ENCODE results near the gene RALGAPA2. TPM values are rescaled to one million over a fixed set of nuclear protein-coding genes. Genes with fewer than 3 reads are reported as not detected.
A peak's percentile ranks its signal among the peaks of the same experiment; 100 is the strongest.

The RALGAPA2 gene
- total and polyA plus RNA-seq, 2 donors (not counting 1 experiment from before 2014, with no cell fraction given), result 1.2 to 7.6 TPM

DNA sequence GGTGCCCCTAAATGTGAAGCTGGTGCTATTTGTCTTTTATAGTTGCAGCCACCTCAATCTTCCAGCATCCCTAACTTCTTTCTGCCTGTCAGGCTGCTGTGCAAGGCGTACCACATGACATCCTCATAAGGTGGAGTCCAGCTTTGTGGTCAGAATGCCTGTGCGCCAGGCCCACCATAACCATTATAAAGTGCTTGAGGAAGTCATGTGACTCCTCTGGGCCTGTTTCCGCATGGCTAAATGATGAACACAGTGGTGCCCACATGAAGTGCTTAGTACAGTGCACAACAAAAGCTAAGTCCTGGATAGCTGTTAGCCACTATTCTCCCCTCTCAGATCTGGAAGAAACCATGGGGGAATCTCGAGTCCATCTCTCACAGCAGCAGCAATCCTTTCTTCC is 268.9 kb downstream of the RALGAPA2 start:
- no peak overlapping the region for H3K27ac ChIP-seq (ENCODE audit: insufficient read depth, low read length)

GRCh38 chr20:20442466-20442865 is 270.0 kb downstream of the RALGAPA2 start:
- Histone ChIP-seq H3K4me3 (replicated peaks in 1 of 4; ENCODE audit: control extremely low read depth in 1 of 4, insufficient read depth in 1 of 4, low read depth in 3 of 4, low read length in 4 of 4) (no peak overlapping the region), H3K4me2 (ENCODE audit: extremely low read depth, insufficient read depth, low read length) (no peak overlapping the region), H3K27me3 (ENCODE audit: control insufficient read depth, insufficient read depth, low read length) (no peaks in the 10 kb centered on the region), H4K20me1 (ENCODE audit: control insufficient read depth, extremely low read depth, insufficient read depth, low read length) (no peaks in the 10 kb centered on the region), H3K9ac (ENCODE audit: insufficient read depth, low read length) (no peak overlapping the region), H3K79me2 (ENCODE audit: control insufficient read depth, insufficient read depth, low read length) (no peaks in the 10 kb centered on the region), H3K36me3 (ENCODE audit: control insufficient read depth, insufficient read depth, low read length) (no peaks in the 10 kb centered on the region), H3K9me3 (ENCODE audit: control insufficient read depth, insufficient read depth, low read depth, low read length) (no peaks in the 10 kb centered on the region), H3K27ac (ENCODE audit: insufficient read depth, low read length) (no peak overlapping the region), H3K4me1 (ENCODE audit: control insufficient read depth, extremely low read depth, insufficient read depth, low read length) (peaks cover 2% of the 10 kb centered on the region), H2AFZ (ENCODE audit: low read length) (no peak overlapping the region)
- no peak for DNase-seq (ENCODE audit: low read depth in 2 of 2)
- TF ChIP-seq, protein P1, sequence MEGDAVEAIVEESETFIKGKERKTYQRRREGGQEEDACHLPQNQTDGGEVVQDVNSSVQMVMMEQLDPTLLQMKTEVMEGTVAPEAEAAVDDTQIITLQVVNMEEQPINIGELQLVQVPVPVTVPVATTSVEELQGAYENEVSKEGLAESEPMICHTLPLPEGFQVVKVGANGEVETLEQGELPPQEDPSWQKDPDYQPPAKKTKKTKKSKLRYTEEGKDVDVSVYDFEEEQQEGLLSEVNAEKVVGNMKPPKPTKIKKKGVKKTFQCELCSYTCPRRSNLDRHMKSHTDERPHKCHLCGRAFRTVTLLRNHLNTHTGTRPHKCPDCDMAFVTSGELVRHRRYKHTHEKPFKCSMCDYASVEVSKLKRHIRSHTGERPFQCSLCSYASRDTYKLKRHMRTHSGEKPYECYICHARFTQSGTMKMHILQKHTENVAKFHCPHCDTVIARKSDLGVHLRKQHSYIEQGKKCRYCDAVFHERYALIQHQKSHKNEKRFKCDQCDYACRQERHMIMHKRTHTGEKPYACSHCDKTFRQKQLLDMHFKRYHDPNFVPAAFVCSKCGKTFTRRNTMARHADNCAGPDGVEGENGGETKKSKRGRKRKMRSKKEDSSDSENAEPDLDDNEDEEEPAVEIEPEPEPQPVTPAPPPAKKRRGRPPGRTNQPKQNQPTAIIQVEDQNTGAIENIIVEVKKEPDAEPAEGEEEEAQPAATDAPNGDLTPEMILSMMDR (conservative IDR thresholded peaks at IDR 0.05 in 1 of 2, IDR thresholded peaks at IDR 0.05 in 1 of 2; ENCODE audit: low read depth in 1 of 2, low read length in 2 of 2), result no peak
- no peak for TF ChIP-seq EZH2 (IDR thresholded peaks at IDR 0.05; ENCODE audit: low read length, missing control alignments)

More for the DNA sequence above, 268.9 kb downstream of the RALGAPA2 start:
- no peaks in the 10 kb centered on the region for H3K9me3 ChIP-seq (ENCODE audit: control insufficient read depth, insufficient read depth, low read depth, low read length)
- no peak overlapping the region for H2AFZ ChIP-seq (ENCODE audit: low read length)
- no peaks in the 10 kb centered on the region for H3K36me3 ChIP-seq (ENCODE audit: control insufficient read depth, insufficient read depth, low read length)
- peaks cover 2% of the 10 kb centered on the region for H3K4me1 ChIP-seq (ENCODE audit: control insufficient read depth, extremely low read depth, insufficient read depth, low read length)
- no peaks in the 10 kb centered on the region for H3K79me2 ChIP-seq (ENCODE audit: control insufficient read depth, insufficient read depth, low read length)
- no peak overlapping the region for H3K4me3 ChIP-seq (replicated peaks in 1 of 4; ENCODE audit: control extremely low read depth in 1 of 4, insufficient read depth in 1 of 4, low read depth in 3 of 4, low read length in 4 of 4)
- H3K4me2 ChIP-seq (ENCODE audit: extremely low read depth, insufficient read depth, low read length), result no peak overlapping the region
- H3K27me3 ChIP-seq (ENCODE audit: control insufficient read depth, insufficient read depth, low read length), result no peaks in the 10 kb centered on the region
- TF ChIP-seq, protein P1 (conservative IDR thresholded peaks at IDR 0.05 in 1 of 2, IDR thresholded peaks at IDR 0.05 in 1 of 2; ENCODE audit: low read depth in 1 of 2, low read length in 2 of 2), result no peak
- TF ChIP-seq EZH2 (IDR thresholded peaks at IDR 0.05; ENCODE audit: low read length, missing control alignments), result no peak
- H3K9ac ChIP-seq (ENCODE audit: insufficient read depth, low read length), result no peak overlapping the region
- DNase-seq (ENCODE audit: low read depth in 2 of 2), result peak in 1 of 2 donors; percentile 32
- H4K20me1 ChIP-seq (ENCODE audit: control insufficient read depth, extremely low read depth, insufficient read depth, low read length), result no peaks in the 10 kb centered on the region

DNA sequence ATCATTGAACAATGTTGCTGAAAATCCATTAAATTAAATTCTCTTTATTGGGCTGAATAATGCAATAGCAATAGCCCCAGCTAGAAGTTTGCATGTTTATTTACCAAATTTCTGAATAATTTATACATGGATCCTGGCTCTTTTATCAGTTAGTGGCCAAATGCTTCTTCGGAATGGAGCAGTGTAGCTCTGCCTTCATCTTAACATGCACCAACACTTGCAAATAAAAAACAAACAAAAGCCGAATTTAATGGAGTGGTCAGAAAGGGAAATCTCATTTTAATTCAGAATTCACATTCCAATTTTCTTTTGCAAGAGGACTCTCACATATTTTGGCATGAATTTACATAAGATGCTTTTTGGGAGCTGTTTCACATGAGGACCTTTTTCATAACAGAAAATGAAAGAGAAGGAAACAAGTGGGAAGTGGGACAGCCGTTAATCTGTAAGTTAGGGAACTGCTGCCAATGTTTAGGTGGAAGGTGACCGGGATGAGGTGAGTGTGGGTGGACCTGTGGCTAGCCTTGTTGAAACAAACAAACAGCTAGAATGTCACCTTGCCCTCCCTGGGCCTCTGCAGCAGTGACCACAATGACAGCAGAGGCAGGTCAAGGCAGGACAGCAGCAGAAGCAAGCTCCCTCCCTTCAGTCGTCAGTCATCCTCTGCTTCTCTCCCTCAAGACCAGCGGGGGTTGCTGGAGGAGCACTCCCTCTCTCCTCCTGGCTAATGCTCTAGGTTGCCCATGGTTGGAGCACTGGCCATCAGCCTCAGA is 271.4 kb downstream of the RALGAPA2 start:
- TF ChIP-seq EZH2 (IDR thresholded peaks at IDR 0.05; ENCODE audit: low read length, missing control alignments), result no peak
- TF ChIP-seq, protein P1 (conservative IDR thresholded peaks at IDR 0.05 in 1 of 2, IDR thresholded peaks at IDR 0.05 in 1 of 2; ENCODE audit: low read depth in 1 of 2, low read length in 2 of 2), result no peak
- Histone ChIP-seq H3K36me3 (ENCODE audit: control insufficient read depth, insufficient read depth, low read length) (no peaks in the 10 kb centered on the region), H3K4me1 (ENCODE audit: control insufficient read depth, extremely low read depth, insufficient read depth, low read length) (peaks cover 2% of the 10 kb centered on the region), H3K27me3 (ENCODE audit: control insufficient read depth, insufficient read depth, low read length) (no peaks in the 10 kb centered on the region), H3K9ac (ENCODE audit: insufficient read depth, low read length) (no peak overlapping the region), H3K27ac (ENCODE audit: insufficient read depth, low read length) (no peak overlapping the region), H3K4me2 (ENCODE audit: extremely low read depth, insufficient read depth, low read length) (peak overlapping the region; percentile 27), H2AFZ (ENCODE audit: low read length) (peak overlapping the region; percentile 12), H3K9me3 (ENCODE audit: control insufficient read depth, insufficient read depth, low read depth, low read length) (no peaks in the 10 kb centered on the region), H3K79me2 (ENCODE audit: control insufficient read depth, insufficient read depth, low read length) (no peaks in the 10 kb centered on the region), H3K4me3 (replicated peaks in 1 of 4; ENCODE audit: control extremely low read depth in 1 of 4, insufficient read depth in 1 of 4, low read depth in 3 of 4, low read length in 4 of 4) (no peak overlapping the region), H4K20me1 (ENCODE audit: control insufficient read depth, extremely low read depth, insufficient read depth, low read length) (no peaks in the 10 kb centered on the region)
- DNase-seq (ENCODE audit: low read depth in 2 of 2), result no peak
